Hepatocyte (in vitro differentiated cells): ENCODE results near the gene TSPYL4. TPM values are rescaled to one million over a fixed set of nuclear protein-coding genes. Genes with fewer than 3 reads are reported as not detected.

ENCODE experiments used
- DNase-seq: peaks from one replicate; pipeline ENCODE4 v3.0.0-alpha.2; 2016; ENCODE audit warnings: low spot score
- H2AFZ ChIP-seq: fragments of 200-600 bp; sonication (generic); 2 replicates; pipeline ENCODE4 v1.6.0; 2016; ENCODE audit warnings: antibody characterized with exemption, mild to moderate bottlenecking
- H3K27ac ChIP-seq: fragments of 200-600 bp; sonication (generic); 2 replicates; pipeline ENCODE4 v1.5.1; 2016; ENCODE audit warnings: mild to moderate bottlenecking
- H3K27me3 ChIP-seq: fragments of 200-600 bp; sonication (generic); 2 replicates; pipeline ENCODE4 v1.6.1; 2016
- H3K36me3 ChIP-seq: fragments of 200-600 bp; sonication (generic); replicated peaks from 2 replicates; pipeline ENCODE4 v1.5.1; 2016; ENCODE audit warnings: low read depth; ENCODE audit not compliant: insufficient read depth
- H3K4me1 ChIP-seq: fragments of 200-600 bp; sonication (generic); 2 replicates; pipeline ENCODE4 v1.5.1; 2016; ENCODE audit warnings: mild to moderate bottlenecking, moderate library complexity; ENCODE audit not compliant: insufficient read depth
- H3K4me2 ChIP-seq: fragments of 200-600 bp; sonication (generic); 2 replicates; pipeline ENCODE4 v1.6.0; 2016
- H3K4me3 ChIP-seq: fragments of 200-600 bp; sonication (generic); 2 replicates; pipeline ENCODE4 v1.5.1; 2016; ENCODE audit warnings: mild to moderate bottlenecking
- H3K79me2 ChIP-seq: fragments of 200-600 bp; sonication (generic); 2 replicates; pipeline ENCODE4 v1.6.0; 2017; ENCODE audit warnings: mild to moderate bottlenecking
- H3K9me2 ChIP-seq: fragments of 200-600 bp; sonication (generic); replicated peaks from 2 replicates; pipeline ENCODE4 v1.6.0; 2017; ENCODE audit warnings: mild to moderate bottlenecking; ENCODE audit not compliant: insufficient read depth
- H3K9me3 ChIP-seq: fragments of 200-600 bp; sonication (generic); 2 replicates; pipeline ENCODE4 v1.5.1; 2016; ENCODE audit warnings: low read depth, mild to moderate bottlenecking
- H4K20me1 ChIP-seq: fragments of 200-600 bp; sonication (generic); 2 replicates; pipeline ENCODE4 v1.6.0; 2016; ENCODE audit warnings: mild to moderate bottlenecking; ENCODE audit not compliant: insufficient read depth, poor library complexity, severe bottlenecking
- EZH2 ChIP-seq: fragments of 200-600 bp; sonication (generic); IDR thresholded peaks from 2 replicates; pipeline ENCODE4 v1.6.1; 2016; ENCODE audit warnings: antibody characterized with exemption, mild to moderate bottlenecking, borderline replicate concordance
- EZH2phosphoT487 ChIP-seq: fragments of 200-600 bp; sonication (generic); IDR thresholded peaks from one replicate; pipeline ENCODE4 v1.6.1; 2018; ENCODE audit warnings: antibody characterized with exemption, mild to moderate bottlenecking, low read depth, moderate library complexity; ENCODE audit not compliant: unreplicated experiment, severe bottlenecking
- WGBS: methylation state at CpG from one replicate; pipeline ENCODE4 v1.1.6; 2016; ENCODE audit warnings: low lambda C conversion rate; ENCODE audit errors: missing lambda C conversion rate; 5-methylcytosine and 5-hydroxymethylcytosine counted together
- polyA plus RNA-seq: library from polyadenylated mRNA; unstranded; fragments of >200 nt; fragmentation: Nextera tagmentation; extraction: Ambion mirVana; gene quantifications from 2 replicates; pipeline ENCODE4 v1.2.1, GENCODE V29; 2016
- total RNA-seq: library from RNA; depleted of rRNA; stranded (reverse); fragments of >200 nt; gene quantifications from 2 replicates; pipeline ENCODE4 v1.2.3, GENCODE V29; 2014
- TF ChIP-seq, protein P1 (sequence below): fragments of 200-600 bp; sonication (generic); IDR thresholded peaks from 2 replicates; pipeline ENCODE4 v1.5.1; 2016; ENCODE audit warnings: antibody characterized with exemption, mild to moderate bottlenecking; ENCODE audit not compliant: poor library complexity

Gene TSPYL4
- total and polyA plus RNA-seq, 2 experiments from 2014 or later, result 11.9 to 25.3 TPM

GRCh38 chr6:116298973-116299372 lies 45.1 kb upstream of the TSPYL4 start:
- Histone ChIP-seq H3K9me2 (no peaks in the 10 kb centered on the region), H4K20me1 (no peaks in the 10 kb centered on the region), H3K79me2 (no peaks in the 10 kb centered on the region), H3K27me3 (no peaks in the 10 kb centered on the region), H3K27ac (no peak overlapping the region), H3K4me1 (no peaks in the 10 kb centered on the region), H3K4me2 (no peak overlapping the region), H2AFZ (no peak overlapping the region), H3K9me3 (no peaks in the 10 kb centered on the region), H3K4me3 (no peak overlapping the region), H3K36me3 (no peaks in the 10 kb centered on the region)
- no peak for DNase-seq
- TF ChIP-seq, protein P1, sequence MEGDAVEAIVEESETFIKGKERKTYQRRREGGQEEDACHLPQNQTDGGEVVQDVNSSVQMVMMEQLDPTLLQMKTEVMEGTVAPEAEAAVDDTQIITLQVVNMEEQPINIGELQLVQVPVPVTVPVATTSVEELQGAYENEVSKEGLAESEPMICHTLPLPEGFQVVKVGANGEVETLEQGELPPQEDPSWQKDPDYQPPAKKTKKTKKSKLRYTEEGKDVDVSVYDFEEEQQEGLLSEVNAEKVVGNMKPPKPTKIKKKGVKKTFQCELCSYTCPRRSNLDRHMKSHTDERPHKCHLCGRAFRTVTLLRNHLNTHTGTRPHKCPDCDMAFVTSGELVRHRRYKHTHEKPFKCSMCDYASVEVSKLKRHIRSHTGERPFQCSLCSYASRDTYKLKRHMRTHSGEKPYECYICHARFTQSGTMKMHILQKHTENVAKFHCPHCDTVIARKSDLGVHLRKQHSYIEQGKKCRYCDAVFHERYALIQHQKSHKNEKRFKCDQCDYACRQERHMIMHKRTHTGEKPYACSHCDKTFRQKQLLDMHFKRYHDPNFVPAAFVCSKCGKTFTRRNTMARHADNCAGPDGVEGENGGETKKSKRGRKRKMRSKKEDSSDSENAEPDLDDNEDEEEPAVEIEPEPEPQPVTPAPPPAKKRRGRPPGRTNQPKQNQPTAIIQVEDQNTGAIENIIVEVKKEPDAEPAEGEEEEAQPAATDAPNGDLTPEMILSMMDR, result no peak
- TF ChIP-seq EZH2 (no peak), EZH2phosphoT487 (no peak)

DNA sequence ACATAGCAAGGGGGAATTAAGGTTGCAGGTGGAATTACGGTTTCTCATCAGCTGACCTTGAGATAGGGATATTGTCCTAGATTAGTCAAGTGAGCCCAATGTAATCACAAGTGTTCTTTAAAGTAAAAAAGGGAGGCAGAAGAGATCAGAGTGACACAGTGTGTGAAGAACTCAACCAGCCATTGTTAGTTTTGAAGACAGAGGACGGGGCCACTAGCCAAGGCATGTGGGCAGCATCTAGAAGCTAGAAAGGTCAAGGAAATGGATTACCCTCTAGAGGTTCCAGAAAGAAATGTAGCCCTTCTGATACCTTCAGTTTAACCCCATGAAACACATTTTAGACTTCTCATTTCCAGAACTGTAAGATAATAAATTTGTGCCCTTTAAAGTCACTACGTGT lies 44.4 kb upstream of the TSPYL4 start:
- no peak overlapping the region for H2AFZ ChIP-seq
- no peaks in the 10 kb centered on the region for H3K79me2 ChIP-seq
- H3K4me2 ChIP-seq, result no peak overlapping the region
- H3K27ac ChIP-seq, result no peak overlapping the region
- 97% methylated on average over 3 of the region's 3 CpGs for WGBS
- TF ChIP-seq EZH2phosphoT487, result no peak
- TF ChIP-seq, protein P1, result no peak
- TF ChIP-seq EZH2, result no peak
- no peaks in the 10 kb centered on the region for H3K36me3 ChIP-seq
- H3K4me1 ChIP-seq, result no peaks in the 10 kb centered on the region
- H3K9me2 ChIP-seq, result no peaks in the 10 kb centered on the region
- no peak for DNase-seq
- H3K27me3 ChIP-seq, result no peaks in the 10 kb centered on the region
- H3K4me3 ChIP-seq, result no peak overlapping the region
- H3K9me3 ChIP-seq, result no peaks in the 10 kb centered on the region
- no peaks in the 10 kb centered on the region for H4K20me1 ChIP-seq

DNA sequence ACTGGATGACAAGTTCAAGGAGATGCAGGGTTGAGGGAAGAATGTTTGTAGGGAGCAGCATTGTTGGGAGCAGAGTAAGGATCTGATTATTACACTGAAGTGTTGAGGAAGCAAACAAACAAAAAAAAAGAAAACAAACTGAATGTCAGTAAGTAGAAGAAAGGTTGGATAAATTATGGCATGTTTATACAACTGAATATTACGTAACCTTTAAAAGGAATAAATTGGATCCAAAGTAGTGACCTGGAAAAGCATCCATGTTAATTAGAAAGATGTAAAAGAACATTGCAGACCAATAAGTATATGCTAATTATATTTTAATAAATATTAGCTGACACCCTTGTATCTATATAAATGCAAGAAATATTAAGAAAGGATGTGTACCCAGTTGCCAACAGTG lies 38.7 kb upstream of the TSPYL4 start:
- TF ChIP-seq, protein P1, result no peak
- TF ChIP-seq EZH2phosphoT487, result no peak
- TF ChIP-seq EZH2, result no peak
- H2AFZ ChIP-seq, result no peak overlapping the region
- H3K4me3 ChIP-seq, result no peak overlapping the region
- H3K27ac ChIP-seq, result no peak overlapping the region
- no peaks in the 10 kb centered on the region for H3K9me2 ChIP-seq
- H3K4me2 ChIP-seq, result no peak overlapping the region
- WGBS, result 100% methylated on average over 1 of the region's 1 CpG
- no peaks in the 10 kb centered on the region for H4K20me1 ChIP-seq
- no peaks in the 10 kb centered on the region for H3K79me2 ChIP-seq
- H3K4me1 ChIP-seq, result no peaks in the 10 kb centered on the region
- no peak for DNase-seq
- no peaks in the 10 kb centered on the region for H3K27me3 ChIP-seq
- no peaks in the 10 kb centered on the region for H3K9me3 ChIP-seq
- H3K36me3 ChIP-seq, result no peaks in the 10 kb centered on the region

DNA sequence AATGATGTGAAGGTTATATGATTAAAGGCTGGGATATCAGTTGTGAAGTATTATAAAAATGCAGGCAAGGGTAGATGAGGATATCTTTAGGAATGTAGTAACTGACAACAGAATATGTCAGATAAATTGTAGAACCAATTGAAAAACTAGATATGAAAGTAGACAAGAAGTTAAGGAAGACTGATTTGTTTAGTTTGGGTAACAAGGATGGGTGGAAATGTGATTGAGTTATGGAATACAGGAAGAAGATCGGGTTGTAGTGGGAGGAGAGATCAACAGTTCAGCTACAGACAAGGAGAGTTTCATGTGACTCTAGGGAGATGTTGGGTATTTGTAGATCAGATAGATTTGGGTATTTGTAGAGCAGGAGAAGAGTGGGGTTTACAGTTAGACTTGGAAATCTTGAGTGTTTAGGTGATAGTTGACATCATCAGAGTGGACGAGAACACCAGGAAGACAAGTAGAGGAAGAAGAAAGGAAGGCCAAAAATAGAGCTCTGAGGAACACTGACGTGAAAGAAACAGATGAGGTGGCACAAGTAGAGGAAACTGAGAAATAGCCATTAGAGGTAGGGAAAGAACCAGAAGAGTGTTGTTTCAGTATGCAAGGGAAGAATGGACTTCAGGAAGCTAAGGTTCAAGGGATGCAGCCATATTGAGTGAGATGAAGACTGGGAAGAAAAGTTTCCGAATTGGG lies 38.0 kb upstream of the TSPYL4 start:
- no peaks in the 10 kb centered on the region for H4K20me1 ChIP-seq
- no peaks in the 10 kb centered on the region for H3K4me1 ChIP-seq
- H3K36me3 ChIP-seq, result no peaks in the 10 kb centered on the region
- TF ChIP-seq, protein P1, result no peak
- TF ChIP-seq EZH2phosphoT487 (no peak), EZH2 (no peak)
- H3K4me3 ChIP-seq, result no peak overlapping the region
- peaks cover 3% of the 10 kb centered on the region for H3K79me2 ChIP-seq
- no peaks in the 10 kb centered on the region for H3K9me3 ChIP-seq
- H3K9me2 ChIP-seq, result no peaks in the 10 kb centered on the region
- no peak overlapping the region for H3K27ac ChIP-seq
- 97% methylated on average over 4 of the region's 4 CpGs for WGBS
- H3K27me3 ChIP-seq, result no peaks in the 10 kb centered on the region
- H2AFZ ChIP-seq, result no peak overlapping the region
- no peak overlapping the region for H3K4me2 ChIP-seq
- DNase-seq, result no peak
